Stimulated activated CD8-positive, alpha-beta memory T cell treated with anti-CD3 and anti-CD28 coated beads, Interleukin-15, amount 100 ng/mL, for 24 hours (primary cell): ENCODE data around the gene CDKN1B.
A peak's percentile ranks its signal among the peaks of the same experiment; 100 is the strongest.
"Not testable (repeated sequence)": the region's sequence is repeated elsewhere in the genome, so short reads cannot be mapped to it uniquely, and the experiment has no call there.

Experiments used
- DNase-seq: peaks from one replicate; pipeline ENCODE4 v3.0.0-alpha.2; 2020; ENCODE audit warnings: low read depth

CDKN1B gene

GRCh38 chr12:12724421-12725085, 7.4 kb downstream of the CDKN1B start:
- no peak for DNase-seq

- DNase-seq = peak; percentile 66
Measured at GRCh38 chr12:12725086-12725955, 8.2 kb downstream of the CDKN1B start.

GRCh38 chr12:12725956-12726554, 8.9 kb downstream of the CDKN1B start:
- no peak for DNase-seq

GRCh38 chr12:12726555-12727093, 9.5 kb downstream of the CDKN1B start:
- DNase-seq = no peak

- DNase-seq = no peak
Measured at GRCh38 chr12:12731178-12731577, 14.0 kb downstream of the CDKN1B start.

GRCh38 chr12:12731785-12732184, 14.6 kb downstream of the CDKN1B start:
- DNase-seq = no peak

- no peak for DNase-seq
Measured at GRCh38 chr12:12733118-12733517, 15.9 kb downstream of the CDKN1B start.

- no peak for DNase-seq
Measured at GRCh38 chr12:12734054-12734453, 16.9 kb downstream of the CDKN1B start.

GRCh38 chr12:12734561-12735071, 17.4 kb downstream of the CDKN1B start:
- DNase-seq = no peak

- no peak for DNase-seq
Measured at GRCh38 chr12:12735301-12735700, 18.1 kb downstream of the CDKN1B start.

- no peak for DNase-seq
Measured at GRCh38 chr12:12736759-12737676, 19.9 kb downstream of the CDKN1B start.

- not testable (repeated sequence) for DNase-seq
Measured at GRCh38 chr12:12738152-12738551, 21.0 kb downstream of the CDKN1B start.

GRCh38 chr12:12741660-12742059, 24.5 kb downstream of the CDKN1B start:
- no peak for DNase-seq

GRCh38 chr12:12744546-12745305, 27.6 kb downstream of the CDKN1B start:
- DNase-seq = no peak

GRCh38 chr12:12745576-12746211, 28.5 kb downstream of the CDKN1B start:
- no peak for DNase-seq

- no peak for DNase-seq
Measured at GRCh38 chr12:12747278-12747677, 30.1 kb downstream of the CDKN1B start.

- DNase-seq = no peak
Measured at GRCh38 chr12:12748044-12748443, 30.9 kb downstream of the CDKN1B start.

- no peak for DNase-seq
Measured at GRCh38 chr12:12749433-12749832, 32.3 kb downstream of the CDKN1B start.

- DNase-seq = no peak
Measured at GRCh38 chr12:12755923-12756322, 38.8 kb downstream of the CDKN1B start.

- DNase-seq = no peak
Measured at GRCh38 chr12:12757121-12757520, 40.0 kb downstream of the CDKN1B start.
